HepG2 (cell line): ENCODE measurements around the gene KCNT2. TPM values are rescaled to one million over a fixed set of nuclear protein-coding genes. Genes with fewer than 3 reads are reported as not detected.

ENCODE experiments used
- ATAC-seq: fragments of 200-7000 bp; cut with Tn5 transposase; 3 replicates; pipeline ENCODE4 v1.9.1; 2020; ENCODE audit warnings: mild to moderate bottlenecking, moderate library complexity
- BruUV-seq: library from RNA; stranded (reverse); fragments of 400-500 nt; replicated peaks from 2 replicates; lab custom pipeline; 2021; lab: Mats Ljungman, UMichigan
- CTCF ChIA-PET: fragments of 300-600 bp; formaldehyde crosslinking; extraction: SDS; loops from one replicate; lab custom pipeline; 2021; ENCODE audit warnings: low total read pairs, inconsistent platforms, low intra/inter-chr PET ratio; lab: Yijun Ruan, JAX
- POLR2A ChIA-PET: fragments of 350-600 bp; sonication (Branson Sonifier 250); formaldehyde crosslinking; loops from one replicate; lab custom pipeline; 2020; ENCODE audit warnings: antibody characterized with exemption, inconsistent platforms; lab: Yijun Ruan, JAX
- DNase-seq: peaks from one replicate; pipeline ENCODE4 v3.0.0-alpha.2; 2015; ENCODE audit warnings: low spot score
- FAIRE-seq: peaks from 3 replicates; lab custom pipeline; 2011; peaks lifted over from hg19 to GRCh38; lab: Jason Lieb, UNC
- H2AFZ ChIP-seq: one replicate; pipeline ENCODE4 v1.6.1; 2011; ENCODE audit warnings: low read length, inconsistent platforms
- H3K27ac ChIP-seq: fragments of 300-600 bp; 3 replicates; pipeline ENCODE4 v1.8.0; 2011; ENCODE audit warnings: mixed run types, mild to moderate bottlenecking, mixed read lengths, low read length, inconsistent platforms; ENCODE audit not compliant: insufficient read depth; ENCODE audit errors: extremely low read length
- H3K27me3 ChIP-seq, 2 experiments: fragments of 200-600 bp in 1 of 2; 2 replicates in 1 of 2; 3 replicates in 1 of 2; pipeline versions ENCODE4 v1.6.0 to v1.8.0; 2011; ENCODE audit warnings: low read length in 2 of 2, mild to moderate bottlenecking in 2 of 2, moderate library complexity in 2 of 2, inconsistent platforms in 1 of 2; ENCODE audit not compliant: insufficient read depth in 2 of 2, control insufficient read depth in 1 of 2
- H3K36me3 ChIP-seq, 2 experiments: fragments of 200-600 bp in 1 of 2; replicated peaks in 1 of 2; 2 replicates in 1 of 2; 3 replicates in 1 of 2; pipeline versions ENCODE4 v1.5.1 to v1.8.0; 2011; ENCODE audit warnings: low read length in 2 of 2, inconsistent platforms in 1 of 2; ENCODE audit not compliant: insufficient read depth in 2 of 2, control insufficient read depth in 1 of 2
- H3K4me1 ChIP-seq: 2 replicates; pipeline ENCODE4 v1.5.1; 2012; ENCODE audit warnings: low read length, inconsistent platforms; ENCODE audit not compliant: insufficient read depth
- H3K4me2 ChIP-seq: 2 replicates; pipeline ENCODE4 v1.6.0; 2011; ENCODE audit warnings: low read depth, low read length, inconsistent platforms
- H3K4me3 ChIP-seq, 3 experiments: fragments of 200-600 bp in 1 of 3; sonication (generic), shearing (Covaris generic) in 1 of 3; replicated peaks in 1 of 3; 2 replicates each; pipeline ENCODE4 v1.5.1; 2011 to 2016; ENCODE audit warnings: low read length in 3 of 3, inconsistent platforms in 2 of 3, low read depth in 2 of 3, mild to moderate bottlenecking in 2 of 3, control low read depth in 1 of 3, mixed read lengths in 1 of 3; ENCODE audit not compliant: insufficient read depth in 1 of 3
- H3K79me2 ChIP-seq: one replicate; pipeline ENCODE4 v1.6.1; 2011; ENCODE audit warnings: low read length, inconsistent platforms; ENCODE audit not compliant: insufficient read depth
- H3K9ac ChIP-seq: 2 replicates; pipeline ENCODE4 v1.6.0; 2011; ENCODE audit warnings: mild to moderate bottlenecking, low read depth, low read length, inconsistent platforms; ENCODE audit not compliant: insufficient read depth
- H3K9me3 ChIP-seq: 2 replicates; pipeline ENCODE4 v1.5.1; 2012; ENCODE audit warnings: mild to moderate bottlenecking, low read length
- H4K20me1 ChIP-seq: 2 replicates; pipeline ENCODE4 v1.6.0; 2011; ENCODE audit warnings: inconsistent platforms, mild to moderate bottlenecking, low read length, moderate library complexity; ENCODE audit not compliant: insufficient read depth
- ATF1 ChIP-seq: IDR thresholded peaks from 2 replicates; pipeline ENCODE4 v1.6.1; 2016; ENCODE audit warnings: mild to moderate bottlenecking, control low read depth
- HES4 ChIP-seq: sonication (generic); formaldehyde crosslinking; IDR thresholded peaks from 2 replicates; pipeline ENCODE4 v1.9.0; 2021; ENCODE audit warnings: mild to moderate bottlenecking, missing genetic modification reagents, borderline replicate concordance
- HHEX ChIP-seq: IDR thresholded peaks from 2 replicates; pipeline ENCODE4 v1.6.1; 2016; ENCODE audit warnings: control low read depth
- HNF4G ChIP-seq, 2 experiments: sonication (generic) in 1 of 2; formaldehyde crosslinking in 1 of 2; IDR thresholded peaks; 2 replicates each; pipeline versions ENCODE4 v1.4.0 to v1.6.1; 2011 to 2020; ENCODE audit warnings: borderline replicate concordance in 2 of 2, low read depth in 2 of 2, mild to moderate bottlenecking in 2 of 2, low read length in 1 of 2, missing genetic modification reagents in 1 of 2, moderate library complexity in 1 of 2
- ISL2 ChIP-seq: sonication (generic); formaldehyde crosslinking; IDR thresholded peaks from 2 replicates; pipeline ENCODE4 v1.5.0; 2020; ENCODE audit warnings: missing genetic modification reagents
- JUNB ChIP-seq: sonication (generic); formaldehyde crosslinking; IDR thresholded peaks from 2 replicates; pipeline ENCODE4 v1.8.0; 2022; ENCODE audit warnings: missing genetic modification reagents, mild to moderate bottlenecking, borderline replicate concordance
- KDM1A ChIP-seq: IDR thresholded peaks from 2 replicates; pipeline ENCODE4 v1.6.1; 2016; ENCODE audit warnings: missing compliant biosample characterization
- KDM6A ChIP-seq: IDR thresholded peaks from 2 replicates; pipeline ENCODE4 v1.6.1; 2016; ENCODE audit warnings: low read depth
- MAFG ChIP-seq: sonication (generic); formaldehyde crosslinking; IDR thresholded peaks from 2 replicates; pipeline ENCODE4 v1.5.1; 2020; ENCODE audit warnings: mild to moderate bottlenecking, missing genetic modification reagents
- PHF5A ChIP-seq: IDR thresholded peaks from one replicate; pipeline ENCODE4 v1.6.1; 2018; ENCODE audit warnings: low read depth, missing genetic modification reagents; ENCODE audit not compliant: unreplicated experiment
- RERE ChIP-seq: IDR thresholded peaks from 2 replicates; pipeline ENCODE4 v1.6.1; 2016; ENCODE audit warnings: low read depth, missing genetic modification reagents, missing compliant biosample characterization
- TEAD3 ChIP-seq: optimal IDR thresholded peaks from 2 replicates; pipeline ENCODE3; 2016; ENCODE audit warnings: borderline replicate concordance
- THAP11 ChIP-seq: IDR thresholded peaks from 2 replicates; pipeline ENCODE4 v1.6.1; 2016; ENCODE audit warnings: missing biosample characterization, missing genetic modification reagents
- ZFP1 ChIP-seq: IDR thresholded peaks from 2 replicates; pipeline ENCODE4 v1.6.1; 2016
- ZNF33B ChIP-seq: sonication (generic); formaldehyde crosslinking; IDR thresholded peaks from 2 replicates; pipeline ENCODE4 v1.5.1; 2020; ENCODE audit warnings: mild to moderate bottlenecking, missing genetic modification reagents
- WGBS: methylation state at CpG from one replicate; pipeline ENCODE4 v1.1.6; 2017; ENCODE audit warnings: low lambda C conversion rate; 5-methylcytosine and 5-hydroxymethylcytosine counted together
- in situ Hi-C: cut with HindIII; loops from 2 replicates; pipeline ENCODE4 v1.10.0; 2017; ENCODE audit warnings: low pct_unique_long_range_greater_than_20kb; ENCODE audit not compliant: extremely low pct_ligation_motif_present
- intact Hi-C: fragments of 100-400 bp; cut with micrococcal nuclease; formaldehyde crosslinking; loops from one replicate; pipeline ENCODE4 v1.10.0; 2022; ENCODE audit not compliant: unreplicated experiment
- polyA plus RNA-seq, 8 experiments: library from polyadenylated mRNA; depleted of rRNA in 3 of 8; stranded (reverse) in 7 of 8; unstranded in 1 of 8; fragments of >200 nt; fragmentation: Illumina TruSeq in 4 of 8; extraction: Trizol in 4 of 8; gene quantifications; 2 replicates each; pipeline versions ENCODE4 v1.2.1 to v1.2.3, GENCODE V29; 2011 to 2016; ENCODE audit warnings: low read depth in 4 of 8, missing spikeins in 1 of 8, mixed read lengths in 1 of 8; ENCODE audit not compliant: insufficient read depth in 1 of 8
- total RNA-seq, 5 experiments: library from RNA; depleted of rRNA; stranded (reverse); fragments of >200 nt; fragmentation: Illumina TruSeq; extraction: Trizol; gene quantifications; 2 replicates each; pipeline ENCODE4 v1.2.3, GENCODE V29; 2016; ENCODE audit warnings: low read depth in 1 of 5
- TF ChIP-seq, protein P1 (sequence below): sonication (generic); formaldehyde crosslinking; IDR thresholded peaks from 2 replicates; pipeline ENCODE4 v1.5.0; 2020; ENCODE audit warnings: missing genetic modification reagents

KCNT2 gene
- total and polyA plus RNA-seq, 2 of the 13 experiments (the other 11 are each of a cell fraction or from before 2014, with no cell fraction given), result not detected

DNA sequence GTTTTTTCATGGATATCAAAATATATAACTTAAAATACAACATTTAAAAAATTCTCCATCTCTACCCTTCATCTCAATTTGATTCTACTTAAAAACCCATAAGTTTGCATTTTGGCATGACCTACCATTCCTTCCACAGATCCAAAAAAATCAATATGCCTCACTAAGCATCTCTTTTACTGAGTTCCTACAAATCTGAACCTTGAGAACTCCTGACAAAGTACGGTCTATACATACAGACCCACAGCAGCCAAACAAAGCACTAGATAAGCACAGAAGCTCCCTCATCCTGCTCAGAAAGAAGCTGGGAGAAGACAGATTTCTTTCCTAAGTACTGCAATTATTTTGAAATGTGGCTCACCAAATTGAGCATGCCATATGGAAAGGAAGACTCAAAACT, 167.5 kb downstream of the KCNT2 start (continued):
- TF ChIP-seq, protein P1, sequence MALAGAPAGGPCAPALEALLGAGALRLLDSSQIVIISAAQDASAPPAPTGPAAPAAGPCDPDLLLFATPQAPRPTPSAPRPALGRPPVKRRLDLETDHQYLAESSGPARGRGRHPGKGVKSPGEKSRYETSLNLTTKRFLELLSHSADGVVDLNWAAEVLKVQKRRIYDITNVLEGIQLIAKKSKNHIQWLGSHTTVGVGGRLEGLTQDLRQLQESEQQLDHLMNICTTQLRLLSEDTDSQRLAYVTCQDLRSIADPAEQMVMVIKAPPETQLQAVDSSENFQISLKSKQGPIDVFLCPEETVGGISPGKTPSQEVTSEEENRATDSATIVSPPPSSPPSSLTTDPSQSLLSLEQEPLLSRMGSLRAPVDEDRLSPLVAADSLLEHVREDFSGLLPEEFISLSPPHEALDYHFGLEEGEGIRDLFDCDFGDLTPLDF (CRISPR knock-in tag), result no peak
- TF ChIP-seq ZNF33B (no peak), RERE (no peak)
- TF ChIP-seq, all 625 proteins: peak for 11

DNA sequence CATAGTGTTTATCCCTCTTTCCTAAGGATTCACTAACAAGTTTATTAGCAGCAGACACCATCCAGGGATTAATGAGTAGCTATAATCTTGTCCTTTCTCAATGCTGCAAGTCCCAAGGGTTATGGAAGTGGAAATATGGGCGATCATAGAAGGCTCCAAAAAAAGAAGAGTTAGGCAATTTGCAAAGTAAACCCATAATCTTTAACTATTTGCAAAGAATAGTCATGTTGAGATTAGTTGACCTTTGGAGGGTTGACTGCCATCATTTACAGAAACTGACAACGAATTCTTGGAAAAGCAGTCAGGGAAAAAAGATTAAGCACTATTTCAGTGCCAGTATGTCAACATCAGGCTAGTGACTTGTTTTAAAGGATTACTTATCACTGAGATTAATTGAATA, 169.9 kb downstream of the KCNT2 start:
- H2AFZ ChIP-seq, result no peak overlapping the region
- intact Hi-C loops (loop anchor here (5.0 kb wide), 1 partner anchor 36 kb away; no protein-coding TSS in a partner anchor), in situ Hi-C loops (no loop called here)
- H3K9me3 ChIP-seq, result no peaks in the 10 kb centered on the region
- H3K4me2 ChIP-seq, result peak overlapping the region; percentile 72
- CTCF ChIA-PET, result no interaction called here
- FAIRE-seq (peak; percentile 66), DNase-seq (peak; percentile 84), ATAC-seq (peak; percentile 95)
- H3K79me2 ChIP-seq, result no peaks in the 10 kb centered on the region
- H4K20me1 ChIP-seq, result no peaks in the 10 kb centered on the region
- no peaks in the 10 kb centered on the region for H3K36me3 ChIP-seq
- POLR2A ChIA-PET, result interaction anchor here (1.2 kb wide), 1 partner anchor 37 kb away, joined by 3 read pairs; no protein-coding TSS in a partner anchor
- peaks cover 38% of the 10 kb centered on the region for H3K4me1 ChIP-seq
- BruUV-seq, result no TSS peak
- H3K9ac ChIP-seq, result no peak overlapping the region
- H3K27ac ChIP-seq, result peak overlapping the region; percentile 52
- 0% methylated on average over 2 of the region's 2 CpGs for WGBS
- no peaks in the 10 kb centered on the region for H3K27me3 ChIP-seq
- peak overlapping the region in 2 of 3 experiments; percentile 40 to 57; a peak in 3 of 6 replicates for H3K4me3 ChIP-seq
- TF ChIP-seq HES4 (CRISPR knock-in tag) (no peak), HNF4G (IDR thresholded peaks at IDR 0.05; ENCODE audit: borderline replicate concordance, low read depth, low read length) (peak; percentile 64; the same call in 1 of the 2 replicates), HNF4G (CRISPR knock-in tag; IDR thresholded peaks at IDR 0.05; ENCODE audit: borderline replicate concordance, low read depth) (no peak), THAP11 (CRISPR knock-in tag) (peak; percentile 58), ISL2 (CRISPR knock-in tag) (peak; percentile 95), MAFG (CRISPR knock-in tag) (no peak), KDM6A (CRISPR knock-in tag) (peak; percentile 84), ATF1 (CRISPR knock-in tag) (peak; percentile 84), ZFP1 (CRISPR knock-in tag) (0 out of 2 replicates have a peak, but pooled peaks have one; percentile 58), HHEX (peak; percentile 77; the same call in 1 of the 2 replicates), PHF5A (CRISPR knock-in tag) (no peak), TEAD3 (CRISPR knock-in tag) (peak; percentile 65), JUNB (peak; percentile 32; the same call in 1 of the 2 replicates), KDM1A (CRISPR knock-in tag) (0 out of 2 replicates have a peak, but pooled peaks have one; percentile 13)
